ENCODE results near the gene SYT4. TPM values are rescaled to one million over a fixed set of nuclear protein-coding genes. Genes with fewer than 3 reads are reported as not detected.

SYT4 gene
- 232 TPM for total RNA-seq (ENCODE audit: unreplicated experiment)
- long read RNA-seq, full-length matches to known transcripts: 34 of 41 reads
- long read RNA-seq, partial matches to known transcripts: 1 of 41 reads
- long read RNA-seq, other reads (novel, unspliced or antisense): 6 of 41 reads

GRCh38 chr18:43277164-43277600 is at the start of gene SYT4:
TSS of gene SYT4 (minus strand) at chr18:43277490. CDS start at chr18:43277281, 209 bp downstream.
- H3K36me3 Mint-ChIP-seq (ENCODE audit: unreplicated experiment): no peaks in the 10 kb centered on the region
- no peak for TF ChIP-seq CTCF (IDR thresholded peaks at IDR 0.05; ENCODE audit: partially characterized antibody, unreplicated experiment)
- H3K27me3 Mint-ChIP-seq (ENCODE audit: unreplicated experiment): peaks cover 3% of the 10 kb centered on the region
- H3K4me3 Mint-ChIP-seq (ENCODE audit: unreplicated experiment): peak within 1 kb of the TSS; percentile 93
- peak; percentile 77 for DNase-seq
- peaks cover 9% of the 10 kb centered on the region for H3K9me3 Mint-ChIP-seq (ENCODE audit: unreplicated experiment)
- peak within 1 kb of the TSS; percentile 96 for H3K27ac Mint-ChIP-seq (ENCODE audit: unreplicated experiment)
- H3K4me1 Mint-ChIP-seq (ENCODE audit: low read depth, unreplicated experiment): peaks cover 28% of the 10 kb centered on the region

GRCh38 chr18:43322132-43322531 is 44.8 kb upstream of the SYT4 start:
- Mint-ChIP-seq H3K4me1 (ENCODE audit: low read depth, unreplicated experiment) (peaks cover 7% of the 10 kb centered on the region), H3K4me3 (ENCODE audit: unreplicated experiment) (no peak overlapping the region), H3K27ac (ENCODE audit: unreplicated experiment) (peak overlapping the region; percentile 16), H3K36me3 (ENCODE audit: unreplicated experiment) (no peaks in the 10 kb centered on the region), H3K27me3 (ENCODE audit: unreplicated experiment) (no peaks in the 10 kb centered on the region), H3K9me3 (ENCODE audit: unreplicated experiment) (no peaks in the 10 kb centered on the region)
- peak; percentile 60 for DNase-seq
- TF ChIP-seq CTCF (IDR thresholded peaks at IDR 0.05; ENCODE audit: partially characterized antibody, unreplicated experiment): no peak

- H3K27me3 Mint-ChIP-seq (ENCODE audit: unreplicated experiment): no peaks in the 10 kb centered on the region
- no peaks in the 10 kb centered on the region for H3K36me3 Mint-ChIP-seq (ENCODE audit: unreplicated experiment)
- H3K4me1 Mint-ChIP-seq (ENCODE audit: low read depth, unreplicated experiment): no peaks in the 10 kb centered on the region
- no peak for TF ChIP-seq CTCF (IDR thresholded peaks at IDR 0.05; ENCODE audit: partially characterized antibody, unreplicated experiment)
- H3K27ac Mint-ChIP-seq (ENCODE audit: unreplicated experiment): no peak overlapping the region
- H3K4me3 Mint-ChIP-seq (ENCODE audit: unreplicated experiment): no peak overlapping the region
- DNase-seq: no peak
- H3K9me3 Mint-ChIP-seq (ENCODE audit: unreplicated experiment): no peaks in the 10 kb centered on the region
Observed at GRCh38 chr18:43314941-43315340, 37.7 kb upstream of the SYT4 start.

GRCh38 chr18:43312891-43313290 is 35.6 kb upstream of the SYT4 start:
- Mint-ChIP-seq H3K36me3 (ENCODE audit: unreplicated experiment) (no peaks in the 10 kb centered on the region), H3K4me1 (ENCODE audit: low read depth, unreplicated experiment) (no peaks in the 10 kb centered on the region), H3K27me3 (ENCODE audit: unreplicated experiment) (no peaks in the 10 kb centered on the region), H3K27ac (ENCODE audit: unreplicated experiment) (no peak overlapping the region), H3K9me3 (ENCODE audit: unreplicated experiment) (no peaks in the 10 kb centered on the region), H3K4me3 (ENCODE audit: unreplicated experiment) (no peak overlapping the region)
- no peak for DNase-seq
- TF ChIP-seq CTCF (IDR thresholded peaks at IDR 0.05; ENCODE audit: partially characterized antibody, unreplicated experiment): no peak

- H3K27ac Mint-ChIP-seq (ENCODE audit: unreplicated experiment): no peak overlapping the region
Observed at GRCh38 chr18:43310239-43310638, 32.9 kb upstream of the SYT4 start.

More at GRCh38 chr18:43310239-43310638, 32.9 kb upstream of the SYT4 start:
- Mint-ChIP-seq H3K9me3 (ENCODE audit: unreplicated experiment) (peaks cover 2% of the 10 kb centered on the region), H3K4me3 (ENCODE audit: unreplicated experiment) (no peak overlapping the region), H3K4me1 (ENCODE audit: low read depth, unreplicated experiment) (no peaks in the 10 kb centered on the region), H3K27me3 (ENCODE audit: unreplicated experiment) (no peaks in the 10 kb centered on the region), H3K36me3 (ENCODE audit: unreplicated experiment) (no peaks in the 10 kb centered on the region)
- DNase-seq: no peak
- no peak for TF ChIP-seq CTCF (IDR thresholded peaks at IDR 0.05; ENCODE audit: partially characterized antibody, unreplicated experiment)

Measured in glutamatergic neuron (in vitro differentiated cells).